ENCODE measurements around the gene ZNF831.
A peak's percentile ranks its signal among the peaks of the same experiment; 100 is the strongest.

Gene ZNF831

GRCh38 chr20:59255256-59255655 is 91.6 kb downstream of the ZNF831 start:
- no peak for DNase-seq

- DNase-seq = peak; percentile 12
Measured at GRCh38 chr20:59258221-59258621, 94.6 kb downstream of the ZNF831 start.

- DNase-seq = no peak
Measured at GRCh38 chr20:59259946-59260345, 96.3 kb downstream of the ZNF831 start.

- DNase-seq = no peak
Measured at GRCh38 chr20:59265298-59265697, 101.7 kb downstream of the ZNF831 start.

- no peak for DNase-seq
Measured at GRCh38 chr20:59268870-59269269, 105.2 kb downstream of the ZNF831 start.

GRCh38 chr20:59269411-59270025 is 105.9 kb downstream of the ZNF831 start:
- peak; percentile 6 for DNase-seq

GRCh38 chr20:59270380-59270779 is 106.8 kb downstream of the ZNF831 start:
- no peak for DNase-seq

GRCh38 chr20:59273739-59274357 is 110.2 kb downstream of the ZNF831 start:
- DNase-seq = no peak

- DNase-seq = no peak
Measured at GRCh38 chr20:59276938-59277337, 113.3 kb downstream of the ZNF831 start.

GRCh38 chr20:59284470-59284869 is 120.8 kb downstream of the ZNF831 start:
- DNase-seq = no peak

- DNase-seq = no peak
Measured at GRCh38 chr20:59289994-59290393, 126.4 kb downstream of the ZNF831 start.

- no peak for DNase-seq
Measured at GRCh38 chr20:59291740-59292383, 128.2 kb downstream of the ZNF831 start.

GRCh38 chr20:59295531-59295930 is 131.9 kb downstream of the ZNF831 start:
- no peak for DNase-seq

- DNase-seq = no peak
Measured at GRCh38 chr20:59297686-59298085, 134.1 kb downstream of the ZNF831 start.

GRCh38 chr20:59299945-59300332 is 136.3 kb downstream of the ZNF831 start:
- no peak for DNase-seq

GRCh38 chr20:59300333-59301081 is 136.9 kb downstream of the ZNF831 start, which contains the start of gene EDN3:
Gene EDN3 (plus strand): TSS chr20:59300611. CDS start chr20:59300813, 202 bp downstream.
- DNase-seq = no peak

GRCh38 chr20:59301343-59302007 is 137.9 kb downstream of the ZNF831 start:
- DNase-seq = no peak

- DNase-seq = no peak
Measured at GRCh38 chr20:59305908-59306655, 142.5 kb downstream of the ZNF831 start.

- DNase-seq = no peak
Measured at GRCh38 chr20:59307270-59307669, 143.6 kb downstream of the ZNF831 start.
